HL-60 (cell line): ENCODE measurements around the gene ADAMTS14.

Experiments
- DNase-seq, 2 experiments: peaks; one replicate each; pipeline ENCODE4 v3.0.0-alpha.2; 2010 to 2020; ENCODE audit warnings: low read depth in 1 of 2, low spot score in 1 of 2
- H3K27ac ChIP-seq: fragments of 250-450 bp; sonication (Bioruptor Pico); replicated peaks from 2 replicates; pipeline ENCODE4 v1.5.1; 2020; ENCODE audit warnings: mild to moderate bottlenecking, moderate library complexity
- H3K27me3 ChIP-seq: fragments of 250-450 bp; sonication (Bioruptor Pico); 2 replicates; pipeline ENCODE4 v1.5.1; 2021; ENCODE audit warnings: mild to moderate bottlenecking, moderate library complexity; ENCODE audit not compliant: insufficient read depth, poor library complexity, severe bottlenecking
- H3K4me3 ChIP-seq: replicated peaks from 2 replicates; pipeline ENCODE4 v1.5.1; 2011; ENCODE audit warnings: mild to moderate bottlenecking, control low read depth, low read length; ENCODE audit not compliant: insufficient read depth
- CTCF ChIP-seq: IDR thresholded peaks from one replicate; pipeline ENCODE4 v1.5.1; 2011; ENCODE audit warnings: low read length, control low read depth, inconsistent platforms; ENCODE audit not compliant: insufficient read depth
- GABPA ChIP-seq: IDR thresholded peaks from 2 replicates; pipeline ENCODE4 v1.6.1; 2012; ENCODE audit warnings: low read depth
- POLR2AphosphoS5 ChIP-seq: IDR thresholded peaks from 2 replicates; pipeline ENCODE4 v1.6.1; 2012; ENCODE audit warnings: low read depth
- REST ChIP-seq: IDR thresholded peaks from 2 replicates; pipeline ENCODE4 v1.6.1; 2012; ENCODE audit warnings: low read depth; ENCODE audit not compliant: insufficient replicate concordance
- SPI1 ChIP-seq: IDR thresholded peaks from 2 replicates; pipeline ENCODE4 v1.6.1; 2012; ENCODE audit warnings: low read depth, mild to moderate bottlenecking, borderline replicate concordance

ADAMTS14 gene

GRCh38 chr10:70784016-70784415 lies 111.7 kb downstream of the ADAMTS14 start:
- Histone ChIP-seq H3K4me3 (no peak overlapping the region), H3K27me3 (no peaks in the 10 kb centered on the region), H3K27ac (no peak overlapping the region)
- TF ChIP-seq SPI1 (peak; percentile 11; the same call in 1 of the 2 replicates), CTCF (no peak)
- DNase-seq: no peak

- TF ChIP-seq CTCF (no peak), POLR2AphosphoS5 (no peak), SPI1 (no peak), REST (no peak), GABPA (no peak)
- H3K27ac ChIP-seq: no peak overlapping the region
- no peak overlapping the region for H3K4me3 ChIP-seq
- no peaks in the 10 kb centered on the region for H3K27me3 ChIP-seq
- no peak for DNase-seq
These were observed 112.2 kb downstream of the ADAMTS14 start for GRCh38 chr10:70784471-70784870.

- Histone ChIP-seq H3K27ac (no peak within 1 kb of the TSS; the same call in 1 of the 2 replicates), H3K27me3 (no peaks in the 10 kb centered on the region), H3K4me3 (no peak within 1 kb of the TSS)
- DNase-seq: peak in 1 of 2 experiments; percentile 53
- TF ChIP-seq GABPA: no peak
- TF ChIP-seq SPI1: no peak
- no peak for TF ChIP-seq REST
- TF ChIP-seq POLR2AphosphoS5: no peak
- TF ChIP-seq CTCF: no peak
These were observed 112.9 kb downstream of the ADAMTS14 start, which contains the start of gene TBATA for GRCh38 chr10:70785190-70785589. Gene TBATA (minus strand): TSS chr10:70785377. CDS start chr10:70783379, 1,998 bp downstream.

- TF ChIP-seq POLR2AphosphoS5: no peak
- no peak for TF ChIP-seq CTCF
- no peak for TF ChIP-seq REST
- TF ChIP-seq SPI1: no peak
- TF ChIP-seq GABPA: no peak
- H3K27ac ChIP-seq: no peak overlapping the region
- DNase-seq: no peak
- H3K27me3 ChIP-seq: no peaks in the 10 kb centered on the region
- no peak overlapping the region for H3K4me3 ChIP-seq
These were observed 114.6 kb downstream of the ADAMTS14 start for GRCh38 chr10:70786799-70787415.
